GM18870 (cell line): ENCODE results near the gene UBXN11.
A peak's percentile ranks its signal among the peaks of the same experiment; 100 is the strongest.

Experiments used
- ATAC-seq: cut with Tn5 transposase; IDR thresholded peaks from one replicate; pipeline ENCODE4 v1.9.1; 2021; ENCODE audit warnings: moderate library complexity; ENCODE audit not compliant: unreplicated experiment

The UBXN11 gene

DNA sequence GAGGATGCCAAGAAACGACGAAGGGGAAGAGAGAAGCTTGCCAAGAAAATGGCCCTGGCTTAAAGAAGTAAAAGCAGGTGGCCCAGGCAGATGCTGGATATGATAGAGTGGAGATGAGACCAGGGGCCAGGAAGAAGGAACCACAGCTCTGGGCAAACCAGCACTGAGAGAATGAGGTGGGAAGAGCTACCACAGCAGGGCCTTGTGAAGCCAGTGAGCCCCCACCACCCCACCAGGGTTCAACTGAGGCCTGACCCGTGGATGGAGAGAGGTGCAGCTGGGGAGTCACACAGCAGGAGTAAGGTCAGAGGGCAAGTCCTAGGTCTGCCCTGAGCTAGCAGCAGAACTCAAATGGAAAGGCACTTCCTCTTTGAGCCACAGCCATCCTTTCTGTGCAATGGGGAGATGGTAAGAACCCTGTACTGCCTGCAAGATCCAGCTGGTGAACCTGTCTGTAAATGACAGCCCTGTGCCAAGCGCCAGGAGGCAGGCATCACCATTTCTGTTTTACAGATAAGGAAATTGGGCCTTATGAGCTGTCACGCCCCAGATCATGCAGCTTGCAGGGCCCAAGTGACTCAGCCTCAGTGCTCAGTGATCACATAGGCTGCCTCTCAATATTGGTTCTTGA lies 18.0 kb downstream of the UBXN11 start:
- ATAC-seq = no peak

DNA sequence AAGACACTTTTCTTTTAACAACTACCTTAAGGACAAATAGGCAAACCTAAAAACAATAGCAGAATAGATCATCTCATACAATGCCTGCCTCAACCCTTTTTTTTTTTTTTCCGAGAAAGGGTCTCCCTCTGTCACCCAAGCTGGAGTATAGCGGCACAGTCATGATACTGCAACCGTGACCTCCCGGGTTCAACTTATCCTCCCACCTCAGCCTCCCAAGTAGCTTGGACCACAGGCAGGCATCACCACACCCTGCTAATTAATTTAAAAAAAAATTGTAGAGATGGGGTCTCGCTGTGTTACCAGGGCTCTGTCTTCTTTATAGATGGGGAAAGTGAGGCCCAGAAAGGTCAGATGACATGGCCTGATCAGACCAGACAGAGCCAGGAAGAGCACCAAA lies 18.6 kb downstream of the UBXN11 start:
- no peak for ATAC-seq

DNA sequence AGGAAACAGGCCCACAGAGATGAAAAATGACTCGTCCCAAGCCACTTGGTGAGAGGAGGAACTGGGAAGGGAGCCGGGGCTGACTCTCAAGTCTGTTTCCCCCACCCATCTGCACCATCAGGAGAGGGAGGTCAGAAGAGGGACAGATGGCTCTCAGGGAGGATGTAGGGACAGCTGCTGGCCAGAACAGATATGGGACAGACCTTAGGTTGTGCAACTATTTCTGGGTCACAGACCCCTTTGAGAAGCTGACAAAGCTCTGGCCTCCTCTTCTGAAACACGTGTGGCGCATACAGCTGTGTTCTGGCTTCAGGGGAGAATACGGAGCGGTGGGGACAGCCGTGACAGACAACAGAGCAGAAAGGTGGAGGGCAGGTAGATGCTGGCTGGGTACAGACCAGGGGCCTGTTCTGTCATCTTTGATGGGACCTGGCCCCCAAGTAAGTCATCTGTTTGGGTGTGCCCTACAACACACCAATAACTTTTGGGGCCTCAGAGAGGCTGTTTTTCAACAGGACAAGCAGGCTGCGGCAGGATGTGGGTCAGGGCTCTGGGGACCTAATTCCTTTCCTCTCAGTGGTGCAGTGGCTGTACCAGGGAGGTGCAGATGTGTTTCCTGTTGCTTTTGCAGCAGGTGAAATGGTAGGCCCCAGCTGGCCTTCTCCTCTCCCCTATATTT lies 19.3 kb downstream of the UBXN11 start:
- peak; percentile 37 for ATAC-seq

DNA sequence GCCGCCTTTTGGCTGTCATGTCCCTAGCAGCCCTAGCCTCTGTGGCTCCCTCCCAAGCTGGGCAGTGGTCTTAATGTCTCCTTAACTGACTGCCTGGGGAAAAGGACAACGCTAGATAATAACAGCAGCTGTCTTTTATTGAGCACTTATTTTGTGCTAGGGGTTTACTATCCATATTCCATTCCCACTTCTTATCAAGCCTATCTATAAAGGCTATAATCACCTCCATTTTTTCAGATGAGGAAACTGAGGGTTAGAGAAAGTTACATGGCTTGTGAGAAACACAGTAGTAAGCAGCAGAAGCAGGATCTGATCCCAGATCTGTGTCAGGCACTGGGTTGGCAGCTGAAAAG lies 20.4 kb downstream of the UBXN11 start:
- ATAC-seq = no peak

DNA sequence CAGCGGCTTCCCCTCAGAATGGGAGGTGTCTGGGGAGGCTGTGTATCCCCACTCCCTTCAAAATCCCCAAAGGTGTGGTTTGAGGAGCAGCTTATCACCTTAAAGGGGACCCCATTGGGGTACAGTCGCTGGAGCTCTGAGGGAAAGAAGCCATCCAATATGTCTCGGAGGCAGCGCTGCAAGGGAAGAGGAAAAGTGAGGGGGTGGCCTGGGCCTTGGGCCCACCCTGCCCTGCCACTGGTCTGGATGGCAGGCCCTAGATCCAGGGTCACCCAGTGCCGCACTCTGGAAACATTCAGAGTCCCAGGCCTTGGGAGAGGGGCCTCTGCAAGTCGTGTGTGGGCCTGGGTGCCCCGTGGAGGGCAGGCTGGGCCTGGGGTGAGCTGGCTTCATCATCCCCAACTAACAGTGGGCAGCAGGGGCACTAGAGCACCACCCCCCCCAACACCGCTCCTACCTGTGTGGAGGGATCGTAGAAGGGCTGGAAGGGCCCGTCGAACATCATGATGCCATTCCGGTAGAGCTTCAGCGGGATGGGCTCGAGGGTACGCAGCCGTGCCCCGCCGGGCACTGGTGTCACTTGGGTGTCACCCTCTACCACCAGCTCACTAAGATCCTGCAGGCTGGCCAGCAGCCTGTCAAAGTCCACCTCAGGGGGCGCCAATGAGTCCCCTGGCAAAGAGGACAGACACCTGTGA lies 20.9 kb downstream of the UBXN11 start:
- no peak for ATAC-seq

DNA sequence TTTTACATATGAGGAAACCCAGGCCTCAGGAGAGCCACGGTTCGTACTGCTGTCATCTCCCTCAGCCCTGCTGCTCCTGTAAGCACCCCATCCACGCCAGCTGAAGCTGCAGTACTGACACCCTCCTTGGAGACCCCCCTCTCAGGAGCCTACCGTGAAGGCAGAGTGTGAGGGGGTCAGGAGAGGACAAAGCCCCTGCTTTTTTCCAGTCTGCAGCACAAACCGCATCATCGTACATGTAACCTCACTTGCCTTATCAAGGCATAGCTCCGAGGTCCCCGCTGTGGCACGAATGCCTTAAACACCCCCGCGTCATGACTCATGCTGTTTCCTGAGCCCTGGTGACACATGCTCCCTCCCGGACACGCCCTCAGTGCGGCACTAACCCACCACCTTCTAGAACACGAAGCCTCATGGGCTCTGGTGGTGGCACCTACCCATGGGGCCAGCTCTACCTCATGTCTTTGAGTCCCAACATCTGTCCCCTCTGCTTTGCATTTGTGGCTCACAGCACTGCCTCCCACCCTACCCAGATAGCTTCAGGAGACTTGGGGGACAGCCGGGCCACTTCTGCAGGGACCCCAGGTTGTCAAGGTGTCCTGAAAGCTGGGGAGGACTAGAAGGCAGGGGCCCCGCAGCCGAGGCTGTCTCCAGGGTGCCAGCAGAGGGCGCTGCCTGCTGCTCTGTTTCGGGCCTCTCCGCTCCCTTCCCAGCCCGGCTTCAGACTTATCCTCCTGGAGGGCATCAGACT lies 21.7 kb downstream of the UBXN11 start:
- ATAC-seq = no peak

DNA sequence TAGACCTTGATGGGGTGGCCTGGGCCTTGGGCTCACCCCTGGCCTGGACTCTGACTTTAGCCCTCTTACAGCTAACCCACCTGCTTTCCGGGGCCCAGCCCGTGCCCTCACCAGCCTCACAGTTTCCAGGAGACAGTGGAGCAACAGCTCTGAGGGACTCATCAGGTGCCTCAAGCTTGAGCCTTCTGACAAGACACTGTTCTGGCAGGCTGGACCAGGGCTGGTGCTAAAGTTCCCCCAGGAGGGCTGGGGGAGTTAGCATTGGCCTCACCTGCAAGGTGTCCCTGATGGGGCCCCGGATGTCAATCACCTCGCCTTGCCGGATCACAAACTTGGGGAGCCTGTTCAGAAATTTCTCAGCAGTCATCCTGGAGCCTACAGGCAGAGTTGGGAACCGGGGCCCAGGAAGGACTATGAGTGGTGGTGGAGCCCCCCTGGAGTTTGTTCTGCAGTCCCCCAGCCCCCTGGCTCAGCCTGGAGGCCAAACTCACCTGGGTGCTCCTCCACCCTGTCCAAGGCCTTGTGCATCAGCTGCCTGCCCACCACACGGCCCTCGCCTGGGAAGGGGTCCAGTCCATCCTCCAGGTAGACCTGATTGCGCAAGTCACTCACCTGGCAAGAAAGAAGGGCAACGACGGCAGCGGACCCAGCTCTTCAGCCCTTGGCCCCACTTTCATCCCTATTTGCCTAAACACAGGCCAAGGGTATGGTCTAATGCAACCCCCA lies 22.4 kb downstream of the UBXN11 start:
- no peak for ATAC-seq

DNA sequence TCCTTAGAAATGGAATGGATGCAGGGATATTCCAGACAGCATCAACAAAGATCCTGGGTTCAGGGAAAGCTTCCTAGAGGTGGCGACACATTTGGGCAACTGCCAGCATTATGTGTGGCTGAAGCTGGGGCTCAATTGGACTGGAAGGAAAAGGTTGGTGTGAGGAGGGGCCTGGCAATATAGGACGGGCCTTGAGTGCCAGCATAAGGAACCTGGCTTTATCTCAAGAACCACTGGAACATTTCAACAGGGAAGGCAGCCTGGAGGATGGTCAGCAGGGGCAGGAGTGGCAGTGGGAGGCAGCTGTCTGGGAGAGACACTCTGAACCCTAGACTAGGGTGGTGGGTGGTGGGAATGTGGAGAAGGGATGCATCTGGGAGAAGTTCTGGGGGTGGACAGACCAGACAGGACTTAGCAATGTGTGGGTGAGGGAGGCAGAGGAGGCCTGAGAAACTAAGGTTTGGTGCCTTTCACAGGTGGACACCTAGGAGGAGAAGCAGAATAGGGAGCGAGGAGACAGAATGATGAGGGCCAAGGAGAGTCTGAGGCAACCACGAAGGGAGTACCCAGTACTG lies 23.1 kb downstream of the UBXN11 start:
- ATAC-seq = no peak

DNA sequence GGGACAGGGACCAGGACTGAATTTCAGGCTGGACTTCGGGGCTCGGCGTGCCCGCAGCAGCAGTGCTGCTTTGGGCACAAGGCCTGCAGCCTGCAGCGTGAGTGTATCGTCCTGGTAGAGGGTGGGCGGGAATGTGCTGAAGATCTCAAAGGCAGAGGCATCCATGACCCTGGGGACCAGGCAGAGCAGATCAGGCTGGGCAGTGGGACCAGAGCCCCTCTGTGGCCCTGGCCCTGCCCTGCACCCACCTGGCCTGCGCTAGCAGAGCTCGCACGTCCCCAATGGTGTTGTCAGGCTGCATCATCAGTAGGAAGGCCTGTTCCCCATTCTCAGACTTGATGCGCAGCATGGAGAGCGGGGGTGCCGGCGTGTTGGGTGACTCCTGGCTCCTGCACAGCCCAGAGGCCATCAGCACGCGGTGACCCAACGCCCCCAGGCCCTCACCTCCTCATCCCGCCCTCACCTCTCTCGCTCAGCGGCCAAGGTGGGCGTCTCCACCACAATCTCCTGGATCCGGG lies 24.0 kb downstream of the UBXN11 start:
- no peak for ATAC-seq

DNA sequence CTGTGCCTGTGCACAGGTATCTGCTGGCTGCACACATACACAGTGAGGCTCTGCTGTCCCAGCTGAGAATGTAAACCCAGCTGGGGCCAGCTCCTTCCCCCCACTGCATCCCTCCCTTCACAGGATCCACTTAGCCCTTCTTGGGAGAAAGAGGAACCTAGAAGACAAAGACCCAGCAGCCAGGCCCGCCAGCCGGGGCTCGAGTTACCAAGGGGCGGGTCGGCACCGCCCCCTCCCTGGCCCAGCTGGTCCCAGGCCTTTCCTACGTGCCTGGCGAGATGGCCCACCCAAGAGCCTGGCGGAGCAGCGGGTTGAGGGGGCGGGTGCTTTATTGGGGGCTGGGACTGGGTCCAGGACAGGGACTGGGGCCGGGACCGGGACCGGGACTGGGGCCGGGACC lies 24.5 kb downstream of the UBXN11 start:
- no peak for ATAC-seq

DNA sequence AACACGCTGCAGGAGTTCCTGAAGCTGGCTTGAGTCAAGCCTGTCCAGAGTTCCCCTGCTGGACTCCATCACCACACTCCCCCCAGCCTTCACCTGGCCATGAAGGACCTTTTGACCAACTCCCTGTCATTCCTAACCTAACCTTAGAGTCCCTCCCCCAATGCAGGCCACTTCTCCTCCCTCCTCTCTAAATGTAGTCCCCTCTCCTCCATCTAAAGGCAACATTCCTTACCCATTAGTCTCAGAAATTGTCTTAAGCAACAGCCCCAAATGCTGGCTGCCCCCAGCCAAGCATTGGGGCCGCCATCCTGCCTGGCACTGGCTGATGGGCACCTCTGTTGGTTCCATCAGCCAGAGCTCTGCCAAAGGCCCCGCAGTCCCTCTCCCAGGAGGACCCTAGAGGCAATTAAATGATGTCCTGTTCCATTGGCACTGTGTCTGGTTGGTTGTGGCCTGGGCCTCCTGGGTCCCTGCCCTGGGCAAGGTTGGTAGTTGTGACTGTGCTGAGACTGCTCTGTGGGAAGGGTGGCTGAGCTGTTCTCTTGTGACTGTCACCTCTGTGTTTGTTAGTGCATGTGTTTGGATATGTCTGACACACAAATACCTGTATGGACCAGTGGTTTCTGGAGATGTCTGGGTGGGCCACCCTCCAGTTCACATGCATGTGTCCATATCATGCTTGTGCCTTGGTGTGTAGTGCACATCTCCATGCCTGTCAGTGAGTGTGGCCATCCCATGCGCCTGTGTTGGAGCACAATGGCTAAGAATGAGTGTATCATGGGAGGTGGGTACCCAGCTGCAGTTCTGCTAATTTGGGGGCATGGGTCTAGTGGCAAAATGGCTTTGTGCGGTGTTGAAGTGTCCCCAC lies 25.1 kb downstream of the UBXN11 start:
- no peak for ATAC-seq

DNA sequence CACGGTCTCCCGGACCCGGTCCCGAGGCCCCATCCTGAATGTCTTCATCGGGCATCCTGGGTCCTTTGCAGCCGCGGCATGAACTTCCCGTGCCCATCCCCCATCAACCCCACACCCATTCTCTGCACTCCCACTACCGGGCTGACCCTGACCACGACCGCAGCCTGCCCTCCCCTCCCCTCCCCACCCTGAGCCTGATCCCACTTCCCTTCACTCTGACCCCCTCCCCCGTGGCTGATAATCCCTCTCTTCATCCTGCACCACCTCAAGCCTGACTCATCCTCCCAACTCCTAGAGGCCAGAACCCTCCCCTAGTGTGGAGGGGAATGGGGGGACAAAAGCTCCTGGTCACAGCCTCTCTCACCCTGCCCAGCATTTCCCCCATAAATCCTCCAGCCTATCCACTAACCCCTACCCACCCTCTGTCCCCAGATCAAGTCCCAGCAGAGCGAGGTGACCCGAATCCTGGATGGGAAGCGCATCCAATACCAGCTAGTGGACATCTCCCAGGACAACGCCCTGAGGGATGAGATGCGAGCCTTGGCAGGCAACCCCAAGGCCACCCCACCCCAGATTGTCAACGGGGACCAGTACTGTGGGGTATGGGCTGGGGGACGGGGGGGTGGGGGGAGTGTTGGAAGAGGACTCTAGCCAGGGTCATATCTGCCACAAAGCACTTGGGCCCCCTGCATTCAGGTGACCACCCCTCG lies 25.9 kb downstream of the UBXN11 start:
- ATAC-seq = no peak

DNA sequence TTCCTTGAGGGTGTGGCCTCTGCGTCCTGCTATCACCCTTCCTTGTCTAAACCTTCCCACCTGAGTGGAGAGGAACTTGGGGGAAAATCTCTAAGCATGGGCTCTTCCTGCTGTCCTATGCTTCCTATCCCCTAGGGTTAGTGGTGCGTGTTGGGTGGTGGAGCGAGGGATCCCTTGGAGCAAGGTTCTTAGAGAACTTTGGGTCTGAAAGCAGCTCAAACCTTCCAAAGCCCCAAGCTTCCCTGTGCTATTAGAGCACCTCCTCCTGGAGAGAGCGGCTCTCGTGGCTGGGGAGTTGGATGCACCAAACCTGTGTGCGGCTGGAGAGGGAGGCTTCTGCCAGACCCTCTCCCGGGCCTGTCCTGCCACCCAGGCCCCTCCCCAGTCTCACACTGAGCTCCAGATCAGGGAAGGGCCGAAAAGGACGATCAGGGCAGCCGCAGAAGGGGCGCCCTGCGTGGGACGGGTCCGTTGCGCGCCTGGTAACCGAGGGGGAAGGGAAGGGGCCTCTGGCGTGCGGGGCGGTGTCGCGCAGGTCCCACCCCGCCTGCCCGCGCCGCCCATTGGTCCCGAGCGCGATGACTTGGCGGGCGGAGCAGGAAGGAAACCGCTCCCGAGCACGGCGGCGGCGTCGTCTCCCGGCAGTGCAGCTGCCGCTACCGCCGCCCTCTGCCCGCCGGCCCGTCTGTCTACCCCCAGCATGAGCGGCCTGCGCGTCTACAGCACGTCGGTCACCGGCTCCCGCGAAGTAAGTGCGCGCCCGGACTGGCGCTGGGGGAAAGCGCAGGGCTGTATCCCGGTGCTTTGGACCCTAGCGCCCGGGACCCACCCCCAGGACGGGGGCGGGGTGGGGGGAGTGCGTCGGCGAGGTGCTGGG lies 26.7 kb downstream of the UBXN11 start, which contains the start of gene SH3BGRL3:
Gene SH3BGRL3 (plus strand): TSS at position 631 of the 877 bp plus-strand sequence. CDS start 70 bp downstream, at position 701.
- no peak for ATAC-seq

DNA sequence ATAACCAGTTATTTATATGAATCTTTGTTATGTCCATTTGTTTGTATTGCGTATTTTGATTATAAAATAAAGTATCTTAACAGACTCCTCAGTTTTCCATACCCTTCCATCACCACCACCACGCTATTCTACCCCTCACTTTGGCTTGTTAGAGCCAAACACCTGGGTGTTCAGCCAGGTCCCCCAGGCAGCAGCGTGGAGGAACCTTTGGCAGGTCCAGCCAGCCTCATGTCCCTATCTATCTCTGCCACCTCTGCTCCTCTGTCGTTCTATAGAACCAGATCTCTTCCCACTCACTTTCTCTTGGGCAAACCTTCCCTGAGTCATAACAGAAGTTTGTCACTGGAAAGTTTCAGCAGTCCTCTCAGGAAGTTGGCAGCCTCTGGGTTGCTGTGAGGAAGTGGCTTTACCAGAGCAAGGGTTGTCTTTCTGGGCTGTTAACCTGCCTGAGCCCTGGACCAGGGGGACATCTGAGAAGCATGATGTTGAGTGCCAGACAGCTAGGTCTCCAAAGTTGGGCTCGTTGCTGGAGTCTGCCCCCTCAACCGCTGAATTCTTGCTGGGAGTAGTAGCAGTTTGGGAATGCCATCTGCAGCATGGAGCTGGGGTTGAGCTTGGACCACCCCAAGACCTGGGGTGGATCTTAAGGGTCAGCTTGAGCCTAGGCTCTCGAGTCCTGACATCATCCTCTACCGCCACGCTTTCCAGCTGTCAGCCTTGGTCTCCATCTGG lies 27.5 kb downstream of the UBXN11 start:
- ATAC-seq = no peak

DNA sequence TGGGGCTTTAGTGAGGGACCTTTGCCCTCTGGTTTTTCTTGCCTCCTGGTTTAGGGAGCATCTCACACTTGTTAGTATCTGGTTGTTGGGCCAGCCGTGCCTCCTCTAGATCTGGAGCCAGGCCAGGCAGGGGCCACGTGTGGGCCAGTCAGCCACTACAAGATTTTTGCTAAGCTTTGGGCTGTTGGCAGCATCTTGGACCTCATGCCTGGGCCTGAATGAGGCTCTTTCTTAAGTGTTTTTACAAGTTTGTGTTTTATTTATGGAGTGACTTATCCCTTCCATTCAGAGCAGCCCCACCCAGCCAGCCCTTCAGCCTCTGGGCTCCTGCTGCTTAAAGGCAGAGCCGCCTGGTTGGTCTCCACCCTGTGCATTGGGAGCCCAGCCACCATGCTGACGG lies 28.1 kb downstream of the UBXN11 start:
- no peak for ATAC-seq

DNA sequence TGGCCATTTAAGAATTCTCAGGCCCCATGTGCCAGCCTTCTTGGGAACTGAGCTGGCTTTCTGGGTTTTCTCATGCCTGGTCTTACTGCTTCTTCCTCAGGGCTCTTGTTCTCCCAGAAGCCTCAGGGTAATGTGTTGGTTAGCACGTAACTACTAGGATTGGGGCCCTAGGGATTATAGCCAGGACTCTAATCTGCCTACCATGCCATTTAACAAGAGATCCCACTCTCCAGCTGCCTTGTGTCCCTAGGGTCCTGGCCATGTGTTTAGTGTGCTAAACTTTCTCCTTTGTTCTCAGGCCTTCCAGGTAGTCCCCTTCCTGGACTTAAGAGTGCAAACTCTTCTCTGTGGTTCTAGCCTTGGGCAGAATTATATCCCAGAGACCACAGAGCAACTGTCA lies 28.7 kb downstream of the UBXN11 start:
- no peak for ATAC-seq

DNA sequence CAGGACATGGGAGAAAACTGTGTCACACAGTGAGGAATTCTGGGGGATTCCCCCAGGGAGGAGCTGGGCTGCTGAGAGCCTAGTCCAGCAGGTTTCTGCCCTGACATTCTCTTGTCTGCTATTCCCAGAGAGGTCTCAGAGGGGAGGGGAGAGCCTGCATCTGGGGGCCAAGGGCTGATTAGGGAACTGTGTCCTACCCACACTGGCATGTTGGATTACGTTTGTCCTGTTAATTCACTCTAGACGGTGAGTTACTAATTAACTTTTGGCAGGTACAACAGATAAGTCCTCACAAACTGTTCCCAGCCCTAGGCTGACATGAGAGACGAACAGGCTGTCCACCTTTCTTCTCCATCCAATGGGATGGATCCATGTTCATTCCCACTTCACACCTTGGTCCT lies 29.2 kb downstream of the UBXN11 start:
- no peak for ATAC-seq
